Lung (tissue), 12 donors: ENCODE results near the gene SH3TC1. TPM values are rescaled to one million over a fixed set of nuclear protein-coding genes. Genes with fewer than 3 reads are reported as not detected.

Source experiments
- ATAC-seq: fragments of 200-7000 bp; cut with Tn5 transposase; one replicate; pipeline ENCODE4 v1.9.1; 2020; ENCODE audit warnings: moderate number of reproducible peaks; ENCODE audit not compliant: insufficient read depth, low FRiP score
- DNase-seq, 3 donors: peaks; one replicate each; pipeline ENCODE4 v3.0.0-alpha.2; 2013 to 2017
- H3K27ac ChIP-seq, 2 donors: one replicate each; pipeline ENCODE4 v1.5.1; 2013; ENCODE audit warnings: mild to moderate bottlenecking in 2 of 2, moderate library complexity in 2 of 2, control low read depth in 1 of 2, inconsistent platforms in 1 of 2, low read depth in 1 of 2, low read length in 1 of 2
- H3K27me3 ChIP-seq, 3 donors: one replicate each; pipeline ENCODE4 v1.5.1; 2013; ENCODE audit warnings: low read length in 2 of 3; ENCODE audit not compliant: control insufficient read depth in 3 of 3, insufficient read depth in 3 of 3
- H3K36me3 ChIP-seq, 4 donors: one replicate each; pipeline ENCODE4 v1.5.1; 2013; ENCODE audit warnings: low read length in 4 of 4, mild to moderate bottlenecking in 1 of 4, moderate library complexity in 1 of 4; ENCODE audit not compliant: control insufficient read depth in 4 of 4, insufficient read depth in 4 of 4
- H3K4me1 ChIP-seq, 5 donors: one replicate each; pipeline ENCODE4 v1.5.1; 2013; ENCODE audit warnings: low read length in 5 of 5, mild to moderate bottlenecking in 2 of 5, moderate library complexity in 1 of 5; ENCODE audit not compliant: control insufficient read depth in 5 of 5, insufficient read depth in 5 of 5
- H3K4me3 ChIP-seq: one replicate; pipeline ENCODE4 v1.5.1; 2013; ENCODE audit warnings: mild to moderate bottlenecking, control low read depth, moderate library complexity
- H3K9ac ChIP-seq, 2 donors: one replicate each; pipeline ENCODE4 v1.5.1; 2013; ENCODE audit warnings: low read length in 2 of 2, control low read depth in 1 of 2; ENCODE audit not compliant: insufficient read depth in 1 of 2
- H3K9me3 ChIP-seq, 4 donors: one replicate each; pipeline ENCODE4 v1.5.1; 2013; ENCODE audit warnings: low read length in 3 of 4, mild to moderate bottlenecking in 1 of 4, moderate library complexity in 1 of 4; ENCODE audit not compliant: control insufficient read depth in 4 of 4, insufficient read depth in 3 of 4
- WGBS, 2 donors: extraction: QIAGEN DNeasy Blood & Tissue Kit; methylation state at CpG; one replicate each; pipeline ENCODE4 v1.1.7; 2013; 5-methylcytosine and 5-hydroxymethylcytosine counted together
- polyA plus RNA-seq, 2 donors: library from polyadenylated mRNA; stranded (reverse); fragments of 200-250 nt; gene quantifications; one replicate each; pipeline ENCODE4 v1.2.1, GENCODE V29; 2013
- total RNA-seq, 2 donors: library from RNA; depleted of rRNA in 1 of 2; stranded (reverse); fragments of >200 nt in 1 of 2; gene quantifications; one replicate each; pipeline ENCODE4 v1.2.1, GENCODE V29; 2014 to 2021
- TF ChIP-seq, protein P1 (sequence below): IDR thresholded peaks from 2 replicates; pipeline ENCODE4 v1.5.1; 2012; ENCODE audit warnings: mild to moderate bottlenecking; ENCODE audit errors: control extremely low read depth, extremely low read depth
- donor health status: control.
- donor health status: control.
- donor health status: Bipolar disorder and iron deficiency.
- donor health status: healthy.
- donor health status: DM: yes; HTN: yes; CAD: no.

Gene SH3TC1
- total and polyA plus RNA-seq, 4 donors = 21.4 to 67.3 (median 38.1) TPM

DNA sequence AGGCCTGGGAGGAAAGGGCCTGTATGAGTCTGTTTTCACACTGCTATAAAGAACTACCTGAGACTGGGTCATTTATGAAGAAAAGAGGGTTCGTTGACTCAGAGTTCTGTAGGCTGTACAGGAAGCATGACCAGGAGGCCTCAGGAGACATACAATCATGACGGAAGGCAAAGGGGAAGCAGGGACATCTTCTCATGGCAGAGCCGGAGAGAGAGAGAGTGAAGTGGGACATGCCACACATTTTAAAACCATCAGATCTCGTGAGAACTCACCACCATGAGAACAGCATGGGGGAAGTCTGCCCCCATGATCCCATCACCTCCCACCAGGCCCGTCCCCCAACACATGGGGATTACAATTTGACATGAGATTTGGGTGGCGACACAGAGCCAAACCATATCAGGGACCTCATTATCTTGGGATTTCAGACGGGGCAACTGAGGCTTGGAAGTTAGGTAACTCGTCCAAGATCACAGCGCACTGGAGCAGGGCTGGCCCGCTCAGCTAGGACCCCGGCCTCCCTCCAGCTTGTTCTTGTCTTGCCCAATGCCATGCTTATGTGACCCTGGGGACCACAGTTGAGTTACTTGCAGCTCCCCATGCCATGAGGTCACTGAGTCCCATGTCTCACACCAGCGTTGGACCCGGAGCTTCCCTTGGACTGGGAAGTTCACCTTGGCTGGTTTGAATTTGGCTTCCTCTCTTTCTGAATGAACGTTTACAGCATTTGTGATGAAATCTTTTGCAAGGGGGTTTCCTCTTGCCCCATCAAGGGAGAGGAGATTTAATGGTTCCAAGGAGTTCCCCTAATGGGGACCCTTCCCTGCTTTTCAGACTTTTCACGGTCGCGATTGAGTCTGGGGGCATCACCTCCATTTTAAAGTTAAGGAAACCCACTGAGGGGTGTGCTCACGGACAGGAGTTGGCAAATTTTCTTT lies 88.5 kb downstream of the SH3TC1 start:
- H3K27ac ChIP-seq = no peak overlapping the region
- no peaks in the 10 kb centered on the region for H3K27me3 ChIP-seq
- H3K4me1 ChIP-seq = no peaks in the 10 kb centered on the region
- no peak for ATAC-seq
- H3K4me3 ChIP-seq = no peak overlapping the region
- no peaks in the 10 kb centered on the region for H3K36me3 ChIP-seq
- no peak for DNase-seq
- TF ChIP-seq, protein P1, sequence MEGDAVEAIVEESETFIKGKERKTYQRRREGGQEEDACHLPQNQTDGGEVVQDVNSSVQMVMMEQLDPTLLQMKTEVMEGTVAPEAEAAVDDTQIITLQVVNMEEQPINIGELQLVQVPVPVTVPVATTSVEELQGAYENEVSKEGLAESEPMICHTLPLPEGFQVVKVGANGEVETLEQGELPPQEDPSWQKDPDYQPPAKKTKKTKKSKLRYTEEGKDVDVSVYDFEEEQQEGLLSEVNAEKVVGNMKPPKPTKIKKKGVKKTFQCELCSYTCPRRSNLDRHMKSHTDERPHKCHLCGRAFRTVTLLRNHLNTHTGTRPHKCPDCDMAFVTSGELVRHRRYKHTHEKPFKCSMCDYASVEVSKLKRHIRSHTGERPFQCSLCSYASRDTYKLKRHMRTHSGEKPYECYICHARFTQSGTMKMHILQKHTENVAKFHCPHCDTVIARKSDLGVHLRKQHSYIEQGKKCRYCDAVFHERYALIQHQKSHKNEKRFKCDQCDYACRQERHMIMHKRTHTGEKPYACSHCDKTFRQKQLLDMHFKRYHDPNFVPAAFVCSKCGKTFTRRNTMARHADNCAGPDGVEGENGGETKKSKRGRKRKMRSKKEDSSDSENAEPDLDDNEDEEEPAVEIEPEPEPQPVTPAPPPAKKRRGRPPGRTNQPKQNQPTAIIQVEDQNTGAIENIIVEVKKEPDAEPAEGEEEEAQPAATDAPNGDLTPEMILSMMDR = no peak
- no peak overlapping the region for H3K9ac ChIP-seq
- H3K9me3 ChIP-seq = no peaks in the 10 kb centered on the region
- 60 to 84% methylated on average over 18 of the region's 18 CpGs for WGBS, 2 donors

GRCh38 chr4:8289151-8289750 lies 90.2 kb downstream of the SH3TC1 start:
- Histone ChIP-seq H3K4me1 (no peaks in the 10 kb centered on the region), H3K36me3 (no peaks in the 10 kb centered on the region), H3K9me3 (no peaks in the 10 kb centered on the region), H3K9ac (no peak overlapping the region), H3K27ac (no peak overlapping the region), H3K4me3 (no peak overlapping the region), H3K27me3 (no peaks in the 10 kb centered on the region)
- DNase-seq (no peak), ATAC-seq (no peak)
- 72 to 89% methylated on average over 13 of the region's 13 CpGs for WGBS, 2 donors
- TF ChIP-seq, protein P1 = no peak

- DNase-seq (no peak), ATAC-seq (no peak)
- H3K36me3 ChIP-seq = peaks cover 0 to 5% (median 2%) of the 10 kb centered on the region in 4 donors
- H3K27ac ChIP-seq = no peak overlapping the region
- TF ChIP-seq, protein P1 = no peak
- no peak overlapping the region for H3K9ac ChIP-seq
- H3K4me1 ChIP-seq = no peaks in the 10 kb centered on the region
- H3K27me3 ChIP-seq = no peaks in the 10 kb centered on the region
- H3K4me3 ChIP-seq = no peak overlapping the region
- 87 to 90% methylated on average over 29 of the region's 29 CpGs for WGBS, 2 donors
- no peaks in the 10 kb centered on the region for H3K9me3 ChIP-seq
Observed at GRCh38 chr4:8289956-8290700, 91.0 kb downstream of the SH3TC1 start.
